Choroid plexus epithelial cell (primary cell): ENCODE data around the gene PLEKHA3.
"Not testable (repeated sequence)": the region's sequence is repeated elsewhere in the genome, so short reads cannot be mapped to it uniquely, and the experiment has no call there.

ENCODE experiments used
- DNase-seq: peaks from one replicate; pipeline ENCODE4 v3.0.0-alpha.2; 2010; ENCODE audit warnings: low read depth
- H3K4me3 ChIP-seq: 2 replicates; pipeline ENCODE4 v1.5.1; 2011; ENCODE audit warnings: low read depth, mild to moderate bottlenecking, control low read depth, low read length, moderate library complexity
- TF ChIP-seq, protein P1 (sequence below): conservative IDR thresholded peaks from 2 replicates; pipeline ENCODE4 v1.5.1; 2011; ENCODE audit warnings: low read depth, mild to moderate bottlenecking, control low read depth, inconsistent platforms, low read length, moderate library complexity

PLEKHA3 gene

DNA sequence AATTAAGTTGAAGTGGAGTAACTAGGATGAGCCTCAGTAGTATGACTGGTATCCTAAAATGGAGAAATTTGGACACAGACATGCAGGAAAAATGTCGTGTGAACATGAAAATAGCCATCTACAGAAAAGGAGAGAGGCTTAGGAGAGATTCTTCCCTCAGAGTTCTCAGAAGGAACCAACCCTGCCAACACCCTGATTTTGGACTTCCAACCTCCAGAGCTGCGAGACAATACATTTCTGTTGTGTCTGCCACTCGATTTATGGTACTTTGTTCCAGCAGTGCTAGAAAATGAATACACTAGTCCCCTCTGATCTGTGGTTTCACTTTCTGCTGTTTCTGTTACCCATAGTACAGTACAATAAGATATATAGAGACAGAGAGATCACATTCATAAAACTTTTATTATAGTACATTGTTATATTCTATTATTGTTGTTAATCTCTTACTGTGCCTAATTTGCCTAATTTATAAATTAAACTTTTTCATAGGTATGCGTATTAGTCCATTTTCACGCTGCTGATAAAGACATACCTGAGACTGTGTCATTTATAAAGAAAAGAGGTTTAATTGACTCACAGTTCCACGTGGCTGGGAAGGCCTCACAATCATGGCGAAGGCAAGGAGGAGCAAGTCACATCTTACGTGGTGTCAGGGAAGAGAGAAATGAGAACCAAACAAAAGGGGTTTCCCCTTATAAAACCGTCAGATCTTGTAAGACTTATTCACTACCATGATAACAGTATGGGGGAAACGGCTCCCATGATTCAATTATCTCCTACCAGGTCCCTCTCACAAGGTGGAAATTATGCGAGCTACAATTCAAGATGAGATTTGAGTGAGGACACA is 41.3 kb downstream of the PLEKHA3 start:
- no peak overlapping the region for H3K4me3 ChIP-seq
- TF ChIP-seq, protein P1, sequence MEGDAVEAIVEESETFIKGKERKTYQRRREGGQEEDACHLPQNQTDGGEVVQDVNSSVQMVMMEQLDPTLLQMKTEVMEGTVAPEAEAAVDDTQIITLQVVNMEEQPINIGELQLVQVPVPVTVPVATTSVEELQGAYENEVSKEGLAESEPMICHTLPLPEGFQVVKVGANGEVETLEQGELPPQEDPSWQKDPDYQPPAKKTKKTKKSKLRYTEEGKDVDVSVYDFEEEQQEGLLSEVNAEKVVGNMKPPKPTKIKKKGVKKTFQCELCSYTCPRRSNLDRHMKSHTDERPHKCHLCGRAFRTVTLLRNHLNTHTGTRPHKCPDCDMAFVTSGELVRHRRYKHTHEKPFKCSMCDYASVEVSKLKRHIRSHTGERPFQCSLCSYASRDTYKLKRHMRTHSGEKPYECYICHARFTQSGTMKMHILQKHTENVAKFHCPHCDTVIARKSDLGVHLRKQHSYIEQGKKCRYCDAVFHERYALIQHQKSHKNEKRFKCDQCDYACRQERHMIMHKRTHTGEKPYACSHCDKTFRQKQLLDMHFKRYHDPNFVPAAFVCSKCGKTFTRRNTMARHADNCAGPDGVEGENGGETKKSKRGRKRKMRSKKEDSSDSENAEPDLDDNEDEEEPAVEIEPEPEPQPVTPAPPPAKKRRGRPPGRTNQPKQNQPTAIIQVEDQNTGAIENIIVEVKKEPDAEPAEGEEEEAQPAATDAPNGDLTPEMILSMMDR, result no peak
- DNase-seq, result no peak

DNA sequence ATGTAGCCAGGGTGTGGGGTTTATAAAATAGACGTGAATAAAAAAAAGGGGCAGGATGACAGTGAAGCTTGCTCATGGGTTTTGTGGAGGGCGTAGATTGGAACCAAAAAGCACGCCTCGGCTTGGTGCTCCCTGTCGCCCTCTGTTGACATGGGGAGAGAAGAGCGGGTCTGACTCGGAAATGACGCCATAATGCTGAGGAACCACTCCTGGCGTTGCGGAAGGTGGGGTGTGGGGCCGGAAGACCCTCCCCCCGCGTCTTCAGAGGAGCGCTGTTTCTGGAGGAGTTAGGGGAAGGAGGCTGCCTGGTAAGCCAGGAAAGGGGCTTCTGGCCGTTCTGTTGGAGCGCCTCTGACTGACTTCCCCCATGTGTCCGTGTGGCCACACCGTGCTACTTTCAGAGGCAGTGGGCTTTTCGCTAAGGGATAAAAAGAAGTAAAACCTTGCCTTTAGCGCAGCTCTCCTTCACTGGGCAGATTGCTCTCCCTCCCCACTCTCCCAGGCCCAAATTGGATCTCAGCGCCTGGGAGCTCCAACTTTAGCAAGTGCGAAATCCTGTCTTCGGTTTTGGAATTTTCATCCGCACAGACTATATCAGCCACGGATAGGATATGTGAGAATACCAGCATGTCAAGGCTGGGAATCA is 42.8 kb downstream of the PLEKHA3 start:
- peak overlapping the region; percentile 69 for H3K4me3 ChIP-seq
- TF ChIP-seq, protein P1, result peak; percentile 83
- peak; percentile 83 for DNase-seq

DNA sequence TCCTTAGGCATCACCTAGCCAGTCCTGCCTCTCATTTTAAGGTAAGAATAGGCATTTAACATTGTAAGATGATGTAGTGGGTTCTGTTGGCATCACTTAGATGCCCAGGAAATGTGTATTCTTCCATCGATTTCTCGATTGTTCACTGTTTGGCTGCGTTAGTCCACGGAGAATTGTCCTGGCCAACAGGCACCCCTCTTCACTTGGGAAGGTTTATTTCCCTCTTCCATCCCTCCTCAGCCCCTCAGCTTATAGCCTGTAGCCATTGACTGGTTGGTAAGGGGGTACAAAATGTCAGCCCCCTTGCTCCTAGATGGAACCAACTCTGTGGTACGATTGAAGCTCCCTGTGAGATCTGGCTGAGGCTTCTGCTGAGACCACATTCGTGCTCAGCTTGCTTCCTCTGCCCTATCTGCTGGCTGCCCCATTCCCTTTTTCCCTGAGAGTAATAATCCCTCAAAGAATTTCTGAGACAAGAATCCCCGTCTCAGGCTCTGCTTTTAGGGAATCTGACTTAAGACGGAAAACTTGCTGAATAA is 43.4 kb downstream of the PLEKHA3 start:
- TF ChIP-seq, protein P1, result no peak
- no peak for DNase-seq
- H3K4me3 ChIP-seq, result peak overlapping the region; percentile 69

DNA sequence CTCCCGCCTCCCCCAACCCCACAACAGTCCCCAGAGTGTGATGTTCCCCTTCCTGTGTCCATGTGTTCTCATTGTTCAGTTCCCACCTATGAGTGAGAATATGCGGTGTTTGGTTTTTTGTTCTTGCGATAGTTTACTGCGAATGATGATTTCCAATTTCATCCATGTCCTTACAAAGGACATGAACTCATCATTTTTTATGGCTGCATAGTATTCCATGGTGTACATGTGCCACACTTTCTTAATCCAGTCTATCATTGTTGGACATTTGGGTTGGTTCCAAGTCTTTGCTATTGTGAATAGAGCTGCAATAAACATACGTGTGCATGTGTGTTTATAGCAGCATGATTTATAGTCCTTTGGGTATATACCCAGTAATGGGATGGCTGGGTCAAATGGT is 44.8 kb downstream of the PLEKHA3 start:
- H3K4me3 ChIP-seq, DNase-seq: not testable (repeated sequence)

DNA sequence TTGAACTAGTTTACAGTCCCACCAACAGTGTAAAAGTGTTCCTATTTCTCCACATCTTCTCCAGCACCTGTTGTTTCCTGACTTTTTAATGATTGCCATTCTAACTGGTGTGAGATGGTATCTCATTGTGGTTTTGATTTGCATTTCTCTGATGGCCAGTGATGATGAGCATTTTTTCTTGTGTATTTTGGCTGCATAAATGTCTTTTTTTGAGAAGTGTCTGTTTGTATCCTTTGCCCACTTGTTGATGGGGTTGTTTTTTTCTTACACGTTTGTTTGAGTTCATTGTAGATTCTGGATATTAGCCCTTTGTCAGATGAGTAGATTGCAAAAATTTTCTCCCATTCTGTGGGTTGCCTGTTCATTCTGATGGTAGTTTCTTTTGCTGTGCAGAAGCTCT is 45.2 kb downstream of the PLEKHA3 start:
- not testable (repeated sequence) for DNase-seq

DNA sequence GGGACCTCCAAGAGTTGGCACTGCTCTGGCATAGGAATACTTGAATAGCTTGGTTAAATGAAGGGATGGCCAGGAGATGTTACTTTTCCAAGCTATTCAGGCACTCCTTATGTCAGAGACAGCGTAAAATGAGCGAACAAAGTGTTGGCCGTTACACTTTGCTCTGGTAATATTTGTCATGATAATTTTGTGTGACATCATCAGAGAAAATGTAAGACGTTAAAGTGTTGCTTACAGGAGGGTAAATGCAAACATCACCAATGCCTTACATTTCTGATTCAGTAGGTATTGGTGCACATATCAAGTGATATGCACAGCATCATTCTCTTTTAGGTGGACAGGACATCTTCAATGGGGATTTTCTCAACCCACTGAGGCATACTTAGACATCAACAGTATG is 46.0 kb downstream of the PLEKHA3 start:
- no peak overlapping the region for H3K4me3 ChIP-seq
- TF ChIP-seq, protein P1, result no peak
- no peak for DNase-seq

More for the DNA sequence above, 45.2 kb downstream of the PLEKHA3 start:
- H3K4me3 ChIP-seq, result not testable (repeated sequence)

DNA sequence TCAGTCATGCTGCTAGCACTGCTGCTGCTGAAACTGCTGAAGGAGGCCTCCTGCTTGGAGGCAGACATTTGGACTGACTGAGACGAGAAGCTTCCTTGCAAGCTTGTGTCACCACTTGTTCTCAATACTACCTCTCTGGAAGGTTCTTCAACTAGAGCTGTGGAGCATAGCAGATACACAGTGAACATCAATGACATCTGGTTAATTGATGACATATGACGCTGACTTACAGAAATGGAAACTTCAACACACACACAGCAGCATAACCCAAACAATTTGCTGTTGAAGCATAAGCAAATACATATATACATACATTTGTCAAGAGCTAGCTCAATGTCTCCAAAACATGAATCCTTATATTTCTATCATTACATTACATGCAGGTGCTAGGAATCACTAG is 47.3 kb downstream of the PLEKHA3 start:
- TF ChIP-seq, protein P1, result no peak
- H3K4me3 ChIP-seq, result no peak overlapping the region
- no peak for DNase-seq

DNA sequence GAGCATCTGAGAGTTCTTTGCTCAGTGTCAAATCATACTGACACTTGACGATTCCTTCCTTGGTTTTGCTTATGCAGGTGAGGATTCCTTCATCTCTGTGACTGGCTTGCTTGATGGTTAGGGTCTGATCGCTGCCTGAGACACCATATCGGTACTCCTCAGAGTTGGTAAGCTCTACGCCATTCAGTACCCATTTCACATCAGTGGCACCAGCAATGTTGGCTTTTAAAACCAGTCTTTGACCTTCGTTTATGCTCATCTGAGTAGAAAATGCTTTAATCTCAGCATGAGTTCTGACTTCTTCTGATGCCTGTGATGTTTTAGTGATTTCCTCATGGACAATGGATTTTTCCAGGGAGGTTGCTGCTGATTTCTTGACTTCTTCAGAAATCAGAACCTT is 48.4 kb downstream of the PLEKHA3 start:
- TF ChIP-seq, protein P1, result no peak
- no peak overlapping the region for H3K4me3 ChIP-seq
- DNase-seq, result no peak
